Sigmoid colon (tissue), 7 donors: ENCODE results near the gene TPX2. TPM values are rescaled to one million over a fixed set of nuclear protein-coding genes. Genes with fewer than 3 reads are reported as not detected.
"Not testable (repeated sequence)": the region's sequence is repeated elsewhere in the genome, so short reads cannot be mapped to it uniquely, and the experiment has no call there.

Experiments
- DNase-seq: peaks from one replicate; pipeline ENCODE4 v3.0.0-alpha.2; 2019
- H3K27ac ChIP-seq, 4 donors: fragments of 200-600 bp; sonication (generic); one replicate each; pipeline ENCODE4 v1.5.1; 2016 to 2019; ENCODE audit warnings: mild to moderate bottlenecking in 1 of 4
- H3K27me3 ChIP-seq, 3 donors: fragments of 200-600 bp; sonication (generic); one replicate each; pipeline ENCODE4 v1.5.1; 2019; ENCODE audit warnings: mild to moderate bottlenecking in 1 of 3
- H3K36me3 ChIP-seq, 4 donors: fragments of 200-600 bp; sonication (generic); one replicate each; pipeline ENCODE4 v1.5.1; 2016 to 2019
- H3K4me1 ChIP-seq, 4 donors: fragments of 200-600 bp; sonication (generic); one replicate each; pipeline ENCODE4 v1.5.1; 2017 to 2019
- H3K4me3 ChIP-seq, 4 donors: fragments of 200-600 bp; sonication (generic); one replicate each; pipeline ENCODE4 v1.5.1; 2017 to 2019; ENCODE audit warnings: mild to moderate bottlenecking in 2 of 4, moderate library complexity in 1 of 4
- H3K9me3 ChIP-seq, 4 donors: fragments of 200-600 bp in 3 of 4; sonication (generic) in 3 of 4; one replicate each; pipeline versions ENCODE4 v1.5.1 to v1.6.1; 2013 to 2019
- CTCF ChIP-seq, 4 experiments: fragments of 450-650 bp in 3 of 4; fragments of 200-600 bp in 1 of 4; IDR thresholded peaks; one replicate each; pipeline ENCODE4 v1.5.1; 2016 to 2019; ENCODE audit warnings: antibody characterized with exemption in 4 of 4, mild to moderate bottlenecking in 3 of 4, moderate library complexity in 2 of 4
- EP300 ChIP-seq, 4 donors: sonication (generic); formaldehyde crosslinking; IDR thresholded peaks; one replicate each; pipeline ENCODE4 v1.6.1; 2017; ENCODE audit warnings: antibody characterized with exemption in 4 of 4
- POLR2A ChIP-seq, 2 donors: fragments of 450-650 bp; IDR thresholded peaks; one replicate each; pipeline ENCODE4 v1.6.1; 2016; ENCODE audit warnings: antibody characterized with exemption in 2 of 2, mild to moderate bottlenecking in 2 of 2, moderate library complexity in 2 of 2
- POLR2AphosphoS5 ChIP-seq, 4 donors: sonication (generic); formaldehyde crosslinking; IDR thresholded peaks; one replicate each; pipeline ENCODE4 v1.6.1; 2017; ENCODE audit warnings: antibody characterized with exemption in 4 of 4
- WGBS, 2 donors: extraction: QIAGEN DNeasy Blood & Tissue Kit; methylation state at CpG; one replicate each; pipeline ENCODE4 v1.1.7; 2013; 5-methylcytosine and 5-hydroxymethylcytosine counted together
- intact Hi-C: fragments of 100-400 bp; cut with DNase I; formaldehyde crosslinking; loops from one replicate; pipeline ENCODE4 v1.15.1; 2023
- polyA plus RNA-seq, 3 donors: library from polyadenylated mRNA; stranded (reverse); fragments of 200-250 nt; gene quantifications; one replicate each; pipeline ENCODE4 v1.2.3, GENCODE V29; 2013
- total RNA-seq, 4 donors: library from RNA; depleted of rRNA; stranded (reverse); fragments of >200 nt; gene quantifications; one replicate each; pipeline ENCODE4 v1.1.0, GENCODE V29; 2016
- donor health status: healthy with polysubstance abuse.
- donor health status: Bipolar disorder and iron deficiency.
- donor health status: healthy.

The TPX2 gene
- total and polyA plus RNA-seq, 7 donors: 0.36 to 24.0 (median 2.4) TPM; not detected in 2

GRCh38 chr20:31811198-31811597 is 72.1 kb downstream of the TPX2 start:
- H3K9me3 ChIP-seq: no peaks in the 10 kb centered on the region
- H3K27ac ChIP-seq: peak overlapping the region in 1 of 4 donors; percentile 20
- no peak overlapping the region for H3K4me3 ChIP-seq
- no peak for DNase-seq
- TF ChIP-seq EP300 (IDR thresholded peaks at IDR 0.05): no peak
- TF ChIP-seq POLR2AphosphoS5 (IDR thresholded peaks at IDR 0.05): no peak
- TF ChIP-seq CTCF (IDR thresholded peaks at IDR 0.05): no peak
- TF ChIP-seq POLR2A (IDR thresholded peaks at IDR 0.05): no peak
- H3K4me1 ChIP-seq: peaks cover 0 to 11% (median 3%) of the 10 kb centered on the region in 4 donors
- H3K36me3 ChIP-seq: no peaks in the 10 kb centered on the region
- WGBS, 2 donors: 93% methylated on average over 4 of the region's 4 CpGs
- no peaks in the 10 kb centered on the region for H3K27me3 ChIP-seq
- intact Hi-C loops: no loop called here

GRCh38 chr20:31811796-31812728 is 73.0 kb downstream of the TPX2 start:
- Histone ChIP-seq H3K27me3 (no peaks in the 10 kb centered on the region), H3K4me1 (peaks cover 0 to 11% (median 3%) of the 10 kb centered on the region in 4 donors), H3K9me3 (no peaks in the 10 kb centered on the region), H3K4me3 (no peak overlapping the region), H3K27ac (no peak overlapping the region), H3K36me3 (no peaks in the 10 kb centered on the region)
- WGBS, 2 donors: 69 to 80% methylated on average over 15 of the region's 15 CpGs
- no peak for TF ChIP-seq POLR2A (IDR thresholded peaks at IDR 0.05)
- no peak for TF ChIP-seq CTCF (IDR thresholded peaks at IDR 0.05)
- no peak for TF ChIP-seq POLR2AphosphoS5 (IDR thresholded peaks at IDR 0.05)
- no peak for TF ChIP-seq EP300 (IDR thresholded peaks at IDR 0.05)
- intact Hi-C loops: no loop called here
- DNase-seq: no peak

- TF ChIP-seq EP300 (IDR thresholded peaks at IDR 0.05) (no peak), POLR2A (IDR thresholded peaks at IDR 0.05) (no peak), POLR2AphosphoS5 (IDR thresholded peaks at IDR 0.05) (no peak), CTCF (IDR thresholded peaks at IDR 0.05) (no peak)
Measured at GRCh38 chr20:31813611-31814010, 74.5 kb downstream of the TPX2 start.

GRCh38 chr20:31814142-31814541 is 75.1 kb downstream of the TPX2 start:
- H3K4me3 ChIP-seq, intact Hi-C loops, H3K36me3 ChIP-seq, H3K27ac ChIP-seq, H3K9me3 ChIP-seq, H3K27me3 ChIP-seq, DNase-seq: not testable (repeated sequence)
- 85 to 88% methylated on average over 7 of the region's 7 CpGs for WGBS, 2 donors
- peaks cover 0 to 11% (median 3%) of the 10 kb centered on the region in 4 donors for H3K4me1 ChIP-seq

More at GRCh38 chr20:31813611-31814010, 74.5 kb downstream of the TPX2 start:
- Histone ChIP-seq H3K27me3 (no peaks in the 10 kb centered on the region), H3K9me3 (no peaks in the 10 kb centered on the region), H3K4me3 (no peak overlapping the region), H3K4me1 (peaks cover 0 to 11% (median 3%) of the 10 kb centered on the region in 4 donors), H3K27ac (no peak overlapping the region), H3K36me3 (no peaks in the 10 kb centered on the region)
- no peak for DNase-seq
- intact Hi-C loops: no loop called here

- Histone ChIP-seq H3K27ac (no peak overlapping the region), H3K9me3 (no peaks in the 10 kb centered on the region), H3K4me1 (peaks cover 0 to 11% (median 3%) of the 10 kb centered on the region in 4 donors), H3K27me3 (no peaks in the 10 kb centered on the region), H3K4me3 (no peak overlapping the region), H3K36me3 (no peaks in the 10 kb centered on the region)
- 14 to 56% methylated on average over 9 of the region's 9 CpGs for WGBS, 2 donors
- no peak for TF ChIP-seq CTCF (IDR thresholded peaks at IDR 0.05)
- no peak for TF ChIP-seq POLR2A (IDR thresholded peaks at IDR 0.05)
- no peak for TF ChIP-seq POLR2AphosphoS5 (IDR thresholded peaks at IDR 0.05)
- no peak for TF ChIP-seq EP300 (IDR thresholded peaks at IDR 0.05)
- intact Hi-C loops: no loop called here
- DNase-seq: no peak
Measured at GRCh38 chr20:31815408-31816188, 76.5 kb downstream of the TPX2 start.
